K562 (cell line): ENCODE measurements around the gene CENPA. TPM values are rescaled to one million over a fixed set of nuclear protein-coding genes. Genes with fewer than 3 reads are reported as not detected.

Experiments used
- ATF7 ChIP-seq: fragments of 450-650 bp; IDR thresholded peaks from 2 replicates; pipeline ENCODE4 v1.7.1; 2014; ENCODE audit warnings: mild to moderate bottlenecking, moderate library complexity
- ETV1 ChIP-seq: fragments of 450-650 bp; conservative IDR thresholded peaks from 2 replicates; pipeline ENCODE4 v1.6.1; 2016; ENCODE audit warnings: missing genetic modification characterization, control low read depth, low read depth, missing compliant biosample characterization
- ILF3 ChIP-seq: fragments of 450-650 bp; IDR thresholded peaks from 2 replicates; pipeline ENCODE4 v1.6.1; 2018; ENCODE audit warnings: antibody characterized with exemption, mild to moderate bottlenecking, moderate library complexity, borderline replicate concordance
- PHF20 ChIP-seq: fragments of 450-650 bp; IDR thresholded peaks from 2 replicates; pipeline ENCODE4 v1.6.1; 2018; ENCODE audit not compliant: partially characterized antibody
- PHTF2 ChIP-seq: fragments of 250-450 bp; sonication (Bioruptor Pico); IDR thresholded peaks from 2 replicates; pipeline ENCODE4 v1.5.0; 2021; ENCODE audit warnings: mild to moderate bottlenecking
- TAF1 ChIP-seq: IDR thresholded peaks from 2 replicates; pipeline ENCODE4 v1.6.1; 2011; ENCODE audit warnings: mild to moderate bottlenecking, low read length, moderate library complexity; ENCODE audit not compliant: insufficient read depth, control insufficient read depth, severe bottlenecking; ENCODE audit errors: extremely low read depth
- TCF7L2 ChIP-seq: fragments of 150-350 bp; IDR thresholded peaks from 2 replicates; pipeline ENCODE4 v1.6.1; 2016; ENCODE audit warnings: low read depth, mild to moderate bottlenecking, low read length, moderate library complexity
- ZNF445 ChIP-seq: fragments of 250-450 bp; sonication (Bioruptor Pico); IDR thresholded peaks from 2 replicates; pipeline ENCODE4 v1.4.0; 2020; ENCODE audit warnings: low read depth, mild to moderate bottlenecking, moderate library complexity
- ZNF668 ChIP-seq: fragments of 250-450 bp; sonication (Bioruptor Pico); IDR thresholded peaks from 2 replicates; pipeline ENCODE4 v1.8.0; 2022; ENCODE audit warnings: mild to moderate bottlenecking, inconsistent platforms
- polyA plus RNA-seq, 8 experiments: library from polyadenylated mRNA; depleted of rRNA in 4 of 8; stranded (reverse) in 5 of 8; unstranded in 3 of 8; fragments of >200 nt; fragmentation: Nextera tagmentation in 2 of 8; fragmentation: Illumina TruSeq in 1 of 8; extraction: Ambion mirVana in 2 of 8; extraction: Trizol in 1 of 8; gene quantifications; 2 replicates each; pipeline versions ENCODE4 v1.2.1 to v1.2.3, GENCODE V29; 2011 to 2014; ENCODE audit warnings: inconsistent platforms in 1 of 8, missing spikeins in 1 of 8
- total RNA-seq, 7 experiments: library from RNA; depleted of rRNA in 6 of 7; stranded (reverse); fragments of >200 nt in 6 of 7; fragmentation: Illumina TruSeq in 2 of 7; extraction: Trizol in 2 of 7; gene quantifications; 2 replicates each; pipeline versions ENCODE4 v1.2.1 to v1.2.3, GENCODE V29; 2011 to 2021; ENCODE audit warnings: low replicate concordance in 1 of 7
- TF ChIP-seq, protein P1 (sequence below), 2 experiments: fragments of 450-650 bp; IDR thresholded peaks; 2 replicates each; pipeline ENCODE4 v1.6.1; 2018; ENCODE audit warnings: mild to moderate bottlenecking in 2 of 2, low read depth in 1 of 2; ENCODE audit not compliant: partially characterized antibody in 2 of 2
- TF ChIP-seq, protein P2 (sequence below): fragments of 250-450 bp; sonication (Bioruptor Pico); IDR thresholded peaks from 2 replicates; pipeline ENCODE4 v1.5.0; 2021
- TF ChIP-seq, protein P3 (sequence below): fragments of 450-650 bp; conservative IDR thresholded peaks from 2 replicates; pipeline ENCODE4 v1.6.1; 2016; ENCODE audit warnings: missing genetic modification characterization, low read depth, mild to moderate bottlenecking, control low read depth, missing compliant biosample characterization
- TF ChIP-seq, protein P4 (sequence below): fragments of 450-650 bp; IDR thresholded peaks from 2 replicates; pipeline ENCODE4 v1.6.1; 2016; ENCODE audit warnings: borderline replicate concordance
- TF ChIP-seq, protein P5 (sequence below): sonication (generic); formaldehyde crosslinking; IDR thresholded peaks from 2 replicates; pipeline ENCODE4 v1.5.0; 2020; ENCODE audit warnings: missing genetic modification reagents

CENPA gene
- total and polyA plus RNA-seq, 9 of the 15 experiments (the other 6 are each of a cell fraction or from before 2014, with no cell fraction given): 11.3 to 61.7 (median 44.7) TPM

DNA sequence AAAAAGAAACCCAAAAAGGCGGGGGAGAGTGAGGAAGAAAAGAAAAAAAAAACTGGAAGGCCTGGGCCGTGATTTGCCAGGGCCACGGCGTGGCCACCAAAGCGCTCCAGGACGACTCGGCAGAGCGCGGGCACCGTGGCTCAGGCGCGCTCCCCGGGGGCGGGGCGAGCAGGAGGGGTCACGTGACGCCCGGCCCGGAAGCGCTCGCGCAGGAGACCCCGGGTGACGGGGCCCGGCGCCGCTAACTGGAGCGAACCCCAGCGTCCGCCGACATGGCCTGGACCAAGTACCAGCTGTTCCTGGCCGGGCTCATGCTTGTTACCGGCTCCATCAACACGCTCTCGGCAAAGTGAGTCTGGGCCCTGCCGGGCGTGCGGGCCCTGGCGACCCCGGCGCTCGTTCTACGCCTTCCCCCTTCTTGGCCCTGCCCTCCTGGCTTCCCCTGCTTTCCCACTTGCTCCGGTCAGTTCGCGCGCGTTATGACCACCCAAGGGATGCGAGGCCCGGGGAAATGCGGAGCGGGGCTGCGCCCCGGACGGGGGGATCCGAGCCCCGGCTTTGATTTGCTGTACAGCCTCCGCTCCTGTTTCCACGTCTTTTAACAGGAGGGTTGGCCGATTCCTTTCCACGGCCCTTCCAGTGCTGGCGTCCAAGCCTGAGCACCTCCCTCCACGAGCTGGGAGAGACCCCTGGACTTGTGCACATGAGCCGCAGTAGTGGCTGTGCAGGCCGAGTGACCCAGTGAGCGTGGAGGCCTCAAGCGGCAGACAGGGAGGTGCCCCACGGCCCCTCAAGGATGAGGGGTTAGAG, 21.6 kb upstream of the CENPA start, which contains the start of gene SLC35F6 (continued):
- TF ChIP-seq, protein P1, sequence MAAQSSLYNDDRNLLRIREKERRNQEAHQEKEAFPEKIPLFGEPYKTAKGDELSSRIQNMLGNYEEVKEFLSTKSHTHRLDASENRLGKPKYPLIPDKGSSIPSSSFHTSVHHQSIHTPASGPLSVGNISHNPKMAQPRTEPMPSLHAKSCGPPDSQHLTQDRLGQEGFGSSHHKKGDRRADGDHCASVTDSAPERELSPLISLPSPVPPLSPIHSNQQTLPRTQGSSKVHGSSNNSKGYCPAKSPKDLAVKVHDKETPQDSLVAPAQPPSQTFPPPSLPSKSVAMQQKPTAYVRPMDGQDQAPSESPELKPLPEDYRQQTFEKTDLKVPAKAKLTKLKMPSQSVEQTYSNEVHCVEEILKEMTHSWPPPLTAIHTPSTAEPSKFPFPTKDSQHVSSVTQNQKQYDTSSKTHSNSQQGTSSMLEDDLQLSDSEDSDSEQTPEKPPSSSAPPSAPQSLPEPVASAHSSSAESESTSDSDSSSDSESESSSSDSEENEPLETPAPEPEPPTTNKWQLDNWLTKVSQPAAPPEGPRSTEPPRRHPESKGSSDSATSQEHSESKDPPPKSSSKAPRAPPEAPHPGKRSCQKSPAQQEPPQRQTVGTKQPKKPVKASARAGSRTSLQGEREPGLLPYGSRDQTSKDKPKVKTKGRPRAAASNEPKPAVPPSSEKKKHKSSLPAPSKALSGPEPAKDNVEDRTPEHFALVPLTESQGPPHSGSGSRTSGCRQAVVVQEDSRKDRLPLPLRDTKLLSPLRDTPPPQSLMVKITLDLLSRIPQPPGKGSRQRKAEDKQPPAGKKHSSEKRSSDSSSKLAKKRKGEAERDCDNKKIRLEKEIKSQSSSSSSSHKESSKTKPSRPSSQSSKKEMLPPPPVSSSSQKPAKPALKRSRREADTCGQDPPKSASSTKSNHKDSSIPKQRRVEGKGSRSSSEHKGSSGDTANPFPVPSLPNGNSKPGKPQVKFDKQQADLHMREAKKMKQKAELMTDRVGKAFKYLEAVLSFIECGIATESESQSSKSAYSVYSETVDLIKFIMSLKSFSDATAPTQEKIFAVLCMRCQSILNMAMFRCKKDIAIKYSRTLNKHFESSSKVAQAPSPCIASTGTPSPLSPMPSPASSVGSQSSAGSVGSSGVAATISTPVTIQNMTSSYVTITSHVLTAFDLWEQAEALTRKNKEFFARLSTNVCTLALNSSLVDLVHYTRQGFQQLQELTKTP (IDR thresholded peaks at IDR 0.05; ENCODE audit: low read depth in 1 of 2, partially characterized antibody in 2 of 2): no peak
- TF ChIP-seq ZNF668 (CRISPR knock-in tag) (no peak), ILF3 (peak; percentile 53; the same call in 1 of the 2 replicates), ATF7 (peak; percentile 60; the same call in 1 of the 2 replicates), ZNF445 (no peak), TAF1 (peak; percentile 59), TCF7L2 (no peak), PHF20 (peak; percentile 82), PHTF2 (CRISPR knock-in tag) (no peak), ETV1 (peak; percentile 55)
- TF ChIP-seq, protein P2, sequence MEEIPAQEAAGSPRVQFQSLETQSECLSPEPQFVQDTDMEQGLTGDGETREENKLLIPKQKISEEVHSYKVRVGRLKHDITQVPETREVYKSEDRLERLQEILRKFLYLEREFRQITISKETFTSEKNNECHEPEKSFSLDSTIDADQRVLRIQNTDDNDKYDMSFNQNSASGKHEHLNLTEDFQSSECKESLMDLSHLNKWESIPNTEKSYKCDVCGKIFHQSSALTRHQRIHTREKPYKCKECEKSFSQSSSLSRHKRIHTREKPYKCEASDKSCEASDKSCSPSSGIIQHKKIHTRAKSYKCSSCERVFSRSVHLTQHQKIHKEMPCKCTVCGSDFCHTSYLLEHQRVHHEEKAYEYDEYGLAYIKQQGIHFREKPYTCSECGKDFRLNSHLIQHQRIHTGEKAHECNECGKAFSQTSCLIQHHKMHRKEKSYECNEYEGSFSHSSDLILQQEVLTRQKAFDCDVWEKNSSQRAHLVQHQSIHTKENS: no peak
- TF ChIP-seq, protein P3, sequence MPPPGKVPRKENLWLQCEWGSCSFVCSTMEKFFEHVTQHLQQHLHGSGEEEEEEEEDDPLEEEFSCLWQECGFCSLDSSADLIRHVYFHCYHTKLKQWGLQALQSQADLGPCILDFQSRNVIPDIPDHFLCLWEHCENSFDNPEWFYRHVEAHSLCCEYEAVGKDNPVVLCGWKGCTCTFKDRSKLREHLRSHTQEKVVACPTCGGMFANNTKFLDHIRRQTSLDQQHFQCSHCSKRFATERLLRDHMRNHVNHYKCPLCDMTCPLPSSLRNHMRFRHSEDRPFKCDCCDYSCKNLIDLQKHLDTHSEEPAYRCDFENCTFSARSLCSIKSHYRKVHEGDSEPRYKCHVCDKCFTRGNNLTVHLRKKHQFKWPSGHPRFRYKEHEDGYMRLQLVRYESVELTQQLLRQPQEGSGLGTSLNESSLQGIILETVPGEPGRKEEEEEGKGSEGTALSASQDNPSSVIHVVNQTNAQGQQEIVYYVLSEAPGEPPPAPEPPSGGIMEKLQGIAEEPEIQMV: 0 out of 2 replicates have a peak, but pooled peaks have one; percentile 28
- TF ChIP-seq, protein P4, sequence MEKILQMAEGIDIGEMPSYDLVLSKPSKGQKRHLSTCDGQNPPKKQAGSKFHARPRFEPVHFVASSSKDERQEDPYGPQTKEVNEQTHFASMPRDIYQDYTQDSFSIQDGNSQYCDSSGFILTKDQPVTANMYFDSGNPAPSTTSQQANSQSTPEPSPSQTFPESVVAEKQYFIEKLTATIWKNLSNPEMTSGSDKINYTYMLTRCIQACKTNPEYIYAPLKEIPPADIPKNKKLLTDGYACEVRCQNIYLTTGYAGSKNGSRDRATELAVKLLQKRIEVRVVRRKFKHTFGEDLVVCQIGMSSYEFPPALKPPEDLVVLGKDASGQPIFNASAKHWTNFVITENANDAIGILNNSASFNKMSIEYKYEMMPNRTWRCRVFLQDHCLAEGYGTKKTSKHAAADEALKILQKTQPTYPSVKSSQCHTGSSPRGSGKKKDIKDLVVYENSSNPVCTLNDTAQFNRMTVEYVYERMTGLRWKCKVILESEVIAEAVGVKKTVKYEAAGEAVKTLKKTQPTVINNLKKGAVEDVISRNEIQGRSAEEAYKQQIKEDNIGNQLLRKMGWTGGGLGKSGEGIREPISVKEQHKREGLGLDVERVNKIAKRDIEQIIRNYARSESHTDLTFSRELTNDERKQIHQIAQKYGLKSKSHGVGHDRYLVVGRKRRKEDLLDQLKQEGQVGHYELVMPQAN: peak; percentile 78; the same call in 1 of the 2 replicates
- TF ChIP-seq, protein P5, sequence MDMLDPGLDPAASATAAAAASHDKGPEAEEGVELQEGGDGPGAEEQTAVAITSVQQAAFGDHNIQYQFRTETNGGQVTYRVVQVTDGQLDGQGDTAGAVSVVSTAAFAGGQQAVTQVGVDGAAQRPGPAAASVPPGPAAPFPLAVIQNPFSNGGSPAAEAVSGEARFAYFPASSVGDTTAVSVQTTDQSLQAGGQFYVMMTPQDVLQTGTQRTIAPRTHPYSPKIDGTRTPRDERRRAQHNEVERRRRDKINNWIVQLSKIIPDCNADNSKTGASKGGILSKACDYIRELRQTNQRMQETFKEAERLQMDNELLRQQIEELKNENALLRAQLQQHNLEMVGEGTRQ (CRISPR knock-in tag): peak; percentile 97
